Measurements from ENCODE around the gene TAPT1. TPM values are rescaled to one million over a fixed set of nuclear protein-coding genes. Genes with fewer than 3 reads are reported as not detected.

The TAPT1 gene
- polyA plus RNA-seq, 2 of the 4 experiments (the other 2 are of a cell fraction), result 11.5 to 17.1 TPM

- ATAC-seq (peak; percentile 62 to 78), DNase-seq (ENCODE audit: low read depth in 1 of 2, low spot score in 1 of 2) (peak in 1 of 2 experiments; percentile 37), FAIRE-seq (no peak)
- TF ChIP-seq MAX (IDR thresholded peaks at IDR 0.05) (0 out of 2 replicates have a peak, but pooled peaks have one; percentile 5), JUN (IDR thresholded peaks at IDR 0.05) (0 out of 5 replicates have a peak, but pooled peaks of 1 of the 2 experiments have one; percentile 2), NFE2L2 (conservative IDR thresholded peaks at IDR 0.05; ENCODE audit: low read length) (no peak)
- H3K4me1 ChIP-seq, result peaks cover 33% of the 10 kb centered on the region
- WGBS (ENCODE audit: missing lambda C conversion rate), result 0% methylated on average over 18 of the region's 57 CpGs
- H3K27ac ChIP-seq, result peak overlapping the region; percentile 100
- peak overlapping the region; percentile 88 for H3K4me2 ChIP-seq
- CTCF ChIA-PET, result no interaction called here
- POLR2A ChIA-PET, result interaction anchor here (1.7 to 1.8 kb wide), 2 partner anchors 21 to 23 kb away, joined by 4 to 10 read pairs; no protein-coding TSS in a partner anchor
- peak overlapping the region; percentile 95 for H3K4me3 ChIP-seq
- no peaks in the 10 kb centered on the region for H3K9me3 ChIP-seq
Measured at GRCh38 chr4:16226816-16227461, 668 bp upstream of the TAPT1 start.

GRCh38 chr4:16225167-16225862 lies 956 bp downstream of the TAPT1 start:
- 12% methylated on average over 6 of the region's 6 CpGs for WGBS (ENCODE audit: missing lambda C conversion rate)
- DNase-seq (ENCODE audit: low read depth in 1 of 2, low spot score in 1 of 2) (peak in 1 of 2 experiments; percentile 4), FAIRE-seq (no peak), ATAC-seq (no peak)
- ChIA-PET POLR2A (interaction anchor here (1.0 kb wide), 1 partner anchor 26 kb away, joined by 3 read pairs; no protein-coding TSS in a partner anchor), CTCF (interaction anchor here (0.8 to 2.9 kb wide), 2 partner anchors 20 to 40 kb away, joined by 3 to 10 read pairs; no protein-coding TSS in a partner anchor)
- H3K4me2 ChIP-seq, result peak overlapping the region; percentile 74
- H3K4me1 ChIP-seq, result peaks cover 24% of the 10 kb centered on the region
- no peaks in the 10 kb centered on the region for H3K9me3 ChIP-seq
- peak overlapping the region; percentile 95 for H3K4me3 ChIP-seq
- TF ChIP-seq NPAS2 (CRISPR knock-in tag; IDR thresholded peaks at IDR 0.05; ENCODE audit: borderline replicate concordance), result no peak
- no peak for TF ChIP-seq ESRRA (IDR thresholded peaks at IDR 0.05; ENCODE audit: borderline replicate concordance, low read length)
- TF ChIP-seq CTCF (IDR thresholded peaks at IDR 0.05), result no peak
- no peak for TF ChIP-seq REST (IDR thresholded peaks at IDR 0.05)
- TF ChIP-seq PHF8 (IDR thresholded peaks at IDR 0.05; ENCODE audit: borderline replicate concordance, low read depth), result no peak
- no peak for TF ChIP-seq SMC3 (IDR thresholded peaks at IDR 0.05)
- no peak for TF ChIP-seq HES2 (IDR thresholded peaks at IDR 0.05)
- TF ChIP-seq EHF (CRISPR knock-in tag; IDR thresholded peaks at IDR 0.05), result no peak
- no peak for TF ChIP-seq HMGXB4 (CRISPR knock-in tag; IDR thresholded peaks at IDR 0.05; ENCODE audit: borderline replicate concordance)
- no peak for TF ChIP-seq TFCP2L1 (CRISPR knock-in tag; IDR thresholded peaks at IDR 0.05)
- no peak for TF ChIP-seq BHLHE40 (IDR thresholded peaks at IDR 0.05; ENCODE audit: low read depth, low read length)
- TF ChIP-seq MAFK (IDR thresholded peaks at IDR 0.05; ENCODE audit: partially characterized antibody), result no peak
- no peak for TF ChIP-seq NFE2L2 (conservative IDR thresholded peaks at IDR 0.05; ENCODE audit: low read length)
- peak overlapping the region; percentile 100 for H3K27ac ChIP-seq

Measured in A549 (cell line).